Keratinocyte (primary cell): ENCODE results near the gene PARM1. TPM values are rescaled to one million over a fixed set of nuclear protein-coding genes. Genes with fewer than 3 reads are reported as not detected.

Experiments used
- DNase-seq: peaks from one replicate; pipeline ENCODE4 v3.0.0-alpha.2; 2011; ENCODE audit warnings: low read depth, missing footprints, low spot score
- FAIRE-seq: peaks from 2 replicates; lab custom pipeline; 2011; peaks lifted over from hg19 to GRCh38; lab: Jason Lieb, UNC
- H2AFZ ChIP-seq: 2 replicates; pipeline ENCODE4 v1.6.0; 2012; ENCODE audit warnings: low read length, control low read depth, inconsistent platforms; ENCODE audit not compliant: control insufficient read depth
- H3K27ac ChIP-seq: 2 replicates; pipeline ENCODE4 v1.5.1; 2011; ENCODE audit warnings: low read length; ENCODE audit not compliant: control insufficient read depth, insufficient read depth
- H3K27me3 ChIP-seq: 3 replicates; pipeline ENCODE4 v1.6.0; 2011; ENCODE audit warnings: low read length; ENCODE audit not compliant: control insufficient read depth, insufficient read depth; ENCODE audit errors: extremely low read depth
- H3K36me3 ChIP-seq, 2 experiments: 2 replicates in 1 of 2; 3 replicates in 1 of 2; pipeline ENCODE4 v1.5.1; 2011; ENCODE audit warnings: low read length in 2 of 2, mild to moderate bottlenecking in 1 of 2; ENCODE audit not compliant: control insufficient read depth in 2 of 2, insufficient read depth in 2 of 2; ENCODE audit errors: extremely low read depth in 1 of 2
- H3K4me1 ChIP-seq: 3 replicates; pipeline ENCODE4 v1.5.1; 2011; ENCODE audit warnings: low read length; ENCODE audit not compliant: control insufficient read depth, insufficient read depth; ENCODE audit errors: extremely low read depth
- H3K4me2 ChIP-seq: 3 replicates; pipeline ENCODE4 v1.6.0; 2011; ENCODE audit warnings: low read depth, low read length; ENCODE audit not compliant: control insufficient read depth, insufficient read depth; ENCODE audit errors: extremely low read depth
- H3K4me3 ChIP-seq, 3 experiments: fragments of 200-600 bp in 1 of 3; sonication (generic) in 1 of 3; 2 replicates in 2 of 3; 3 replicates in 1 of 3; pipeline ENCODE4 v1.5.1; 2011 to 2016; ENCODE audit warnings: low read length in 3 of 3, mild to moderate bottlenecking in 3 of 3, control low read depth in 2 of 3, inconsistent platforms in 1 of 3, low read depth in 1 of 3, mixed read lengths in 1 of 3, mixed run types in 1 of 3, moderate library complexity in 1 of 3; ENCODE audit not compliant: control insufficient read depth in 2 of 3, insufficient read depth in 2 of 3; ENCODE audit errors: extremely low read depth in 1 of 3
- H3K79me2 ChIP-seq: 2 replicates; pipeline ENCODE4 v1.6.0; 2012; ENCODE audit warnings: low read length; ENCODE audit not compliant: control insufficient read depth, insufficient read depth
- H3K9ac ChIP-seq: 3 replicates; pipeline ENCODE4 v1.6.0; 2011; ENCODE audit warnings: low read length; ENCODE audit not compliant: control insufficient read depth, insufficient read depth; ENCODE audit errors: extremely low read depth
- H3K9me1 ChIP-seq: 3 replicates; pipeline ENCODE4 v1.6.0; 2011; ENCODE audit warnings: low read length; ENCODE audit not compliant: control insufficient read depth, insufficient read depth; ENCODE audit errors: extremely low read depth
- H3K9me3 ChIP-seq: 2 replicates; pipeline ENCODE4 v1.5.1; 2012; ENCODE audit warnings: low read depth, low read length; ENCODE audit not compliant: control insufficient read depth
- H4K20me1 ChIP-seq: 3 replicates; pipeline ENCODE4 v1.6.0; 2011; ENCODE audit warnings: low read length; ENCODE audit not compliant: control insufficient read depth, insufficient read depth; ENCODE audit errors: extremely low read depth
- CTCF ChIP-seq, 3 experiments: IDR thresholded peaks in 1 of 3; conservative IDR thresholded peaks in 1 of 3; optimal IDR thresholded peaks in 1 of 3; 2 replicates in 2 of 3; 3 replicates in 1 of 3; pipeline versions ENCODE3 to v1.5.1; 2011; ENCODE audit warnings: low read length in 3 of 3, mild to moderate bottlenecking in 3 of 3, moderate library complexity in 2 of 3, control low read depth in 1 of 3, inconsistent platforms in 1 of 3; ENCODE audit not compliant: insufficient read depth in 2 of 3; ENCODE audit errors: extremely low read depth in 1 of 3
- EZH2 ChIP-seq: IDR thresholded peaks from one replicate; pipeline ENCODE4 v1.6.1; 2012; ENCODE audit warnings: inconsistent platforms, mild to moderate bottlenecking, low read length, moderate library complexity
- dilution Hi-C: fragments of 300-500 bp; cut with MboI; formaldehyde crosslinking; loops from one replicate; pipeline ENCODE4 v1.7.0; 2020; ENCODE audit warnings: low sequenced_read_pairs; ENCODE audit not compliant: extremely low pct_ligation_motif_present
- polyA plus RNA-seq, 5 experiments: library from polyadenylated mRNA; depleted of rRNA in 3 of 5; stranded (reverse) in 3 of 5; stranded (forward) in 1 of 5; unstranded in 1 of 5; fragments of >200 nt; gene quantifications; 1 replicate in 1 of 5; 2 replicates in 3 of 5; 3 replicates in 1 of 5; pipeline versions ENCODE4 v1.2.1 to v1.2.3, GENCODE V29; 2011 to 2012; ENCODE audit warnings: missing spikeins in 2 of 5, low read depth in 1 of 5, low replicate concordance in 1 of 5

Gene PARM1
- polyA plus RNA-seq, 1 donor (not counting 4 experiments of a cell fraction or from before 2014, with no cell fraction given) = 0.05 TPM

- Histone ChIP-seq H3K9me3 (no peaks in the 10 kb centered on the region), H4K20me1 (no peaks in the 10 kb centered on the region), H3K27me3 (no peaks in the 10 kb centered on the region), H3K4me3 (no peak overlapping the region), H2AFZ (no peak overlapping the region), H3K4me1 (no peaks in the 10 kb centered on the region), H3K27ac (no peak overlapping the region), H3K79me2 (no peaks in the 10 kb centered on the region), H3K9ac (no peak overlapping the region), H3K36me3 (no peaks in the 10 kb centered on the region), H3K9me1 (no peaks in the 10 kb centered on the region), H3K4me2 (no peak overlapping the region)
- DNase-seq = no peak
- no peak for FAIRE-seq
- dilution Hi-C loops = no loop called here
- no peak for TF ChIP-seq EZH2
- TF ChIP-seq CTCF (optimal IDR thresholded peaks at IDR 0.05 in 1 of 3, IDR thresholded peaks at IDR 0.05 in 1 of 3, conservative IDR thresholded peaks at IDR 0.05 in 1 of 3; ENCODE audit: extremely low read depth in 1 of 3, insufficient read depth in 2 of 3, low read length in 3 of 3) = no peak
These were observed 113.3 kb downstream of the PARM1 start for GRCh38 chr4:75046226-75046625.

DNA sequence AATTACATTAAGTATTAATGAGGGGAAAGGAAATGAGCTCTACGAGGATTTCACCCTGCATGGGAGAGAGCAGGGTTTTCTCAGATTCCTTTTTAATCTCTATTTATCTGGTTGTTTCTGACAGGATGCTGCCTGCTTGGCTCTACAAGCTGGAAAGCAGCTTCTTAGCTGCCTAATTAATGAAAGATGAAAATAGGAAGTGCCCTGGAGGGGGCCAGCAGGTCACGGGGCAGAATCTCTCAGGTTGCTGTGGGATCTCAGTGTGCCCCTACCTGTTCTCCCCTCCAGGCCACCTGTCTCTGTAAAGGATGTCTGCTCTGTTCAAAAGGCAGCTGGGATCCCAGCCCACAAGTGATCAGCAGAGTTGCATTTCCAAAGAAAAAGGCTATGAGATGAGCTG is 113.7 kb downstream of the PARM1 start:
- H4K20me1 ChIP-seq = no peaks in the 10 kb centered on the region
- TF ChIP-seq EZH2 = no peak
- H3K9ac ChIP-seq = no peak overlapping the region
- H3K79me2 ChIP-seq = no peaks in the 10 kb centered on the region
- H3K4me3 ChIP-seq = no peak overlapping the region
- no peaks in the 10 kb centered on the region for H3K9me3 ChIP-seq
- no peak overlapping the region for H2AFZ ChIP-seq
- DNase-seq = no peak
- H3K27ac ChIP-seq = no peak overlapping the region
- H3K9me1 ChIP-seq = no peaks in the 10 kb centered on the region
- H3K36me3 ChIP-seq = no peaks in the 10 kb centered on the region
- H3K4me2 ChIP-seq = no peak overlapping the region
- dilution Hi-C loops = no loop called here
- no peaks in the 10 kb centered on the region for H3K27me3 ChIP-seq
- H3K4me1 ChIP-seq = no peaks in the 10 kb centered on the region
- FAIRE-seq = no peak

DNA sequence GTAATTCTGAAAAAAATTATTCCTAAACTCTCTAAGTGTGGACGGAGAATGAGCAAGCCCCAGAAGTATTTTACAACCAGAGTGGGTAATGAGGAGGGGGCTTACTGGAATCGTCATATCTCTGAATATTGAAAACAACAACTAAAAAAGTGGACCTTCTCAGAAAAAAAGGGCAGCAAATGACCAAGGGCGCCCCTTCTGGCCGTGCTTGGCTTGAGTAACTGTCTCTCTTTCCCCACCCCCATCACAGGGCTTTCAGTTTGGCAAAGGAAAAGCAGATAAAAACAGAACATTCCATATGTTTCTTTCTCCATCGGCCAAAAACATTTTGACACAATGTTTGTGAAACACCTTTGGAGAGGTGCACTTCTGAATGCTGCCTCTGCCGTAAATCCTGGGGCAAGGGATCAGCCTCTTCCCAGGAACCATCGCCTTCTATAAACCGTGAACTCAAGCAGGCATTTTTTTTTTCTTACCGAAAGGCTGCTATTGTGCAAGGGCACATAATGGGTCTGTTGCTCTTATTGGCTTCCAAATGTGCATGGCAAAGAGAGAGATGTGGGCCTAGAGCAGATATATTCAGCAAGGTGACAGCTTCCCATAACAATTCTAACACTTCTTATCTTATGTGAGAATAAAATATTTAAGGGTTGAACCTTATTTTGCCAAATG is 115.4 kb downstream of the PARM1 start:
- Histone ChIP-seq H3K36me3 (no peaks in the 10 kb centered on the region), H3K79me2 (no peaks in the 10 kb centered on the region), H3K9me1 (no peaks in the 10 kb centered on the region), H3K27ac (no peak overlapping the region), H3K4me1 (no peaks in the 10 kb centered on the region), H3K4me2 (no peak overlapping the region), H3K4me3 (no peak overlapping the region), H3K27me3 (no peaks in the 10 kb centered on the region), H3K9me3 (no peaks in the 10 kb centered on the region), H3K9ac (no peak overlapping the region), H4K20me1 (no peaks in the 10 kb centered on the region), H2AFZ (no peak overlapping the region)
- dilution Hi-C loops = no loop called here
- FAIRE-seq = no peak
- no peak for DNase-seq
- peak in 1 of 3 experiments; percentile 20 for TF ChIP-seq CTCF (optimal IDR thresholded peaks at IDR 0.05 in 1 of 3, IDR thresholded peaks at IDR 0.05 in 1 of 3, conservative IDR thresholded peaks at IDR 0.05 in 1 of 3; ENCODE audit: extremely low read depth in 1 of 3, insufficient read depth in 2 of 3, low read length in 3 of 3)
- TF ChIP-seq EZH2 = no peak
